Stimulated activated effector memory CD8-positive, alpha-beta T cell treated with anti-CD3 and anti-CD28 coated beads, Interleukin-12 subunit alpha, Interleukin-12 subunit beta, amount 100 ng/mL, for 72 hours (primary cell): ENCODE results near the gene C6orf120.
"Not testable (repeated sequence)": the region's sequence is repeated elsewhere in the genome, so short reads cannot be mapped to it uniquely, and the experiment has no call there.

Experiments
- ATAC-seq: fragments of 150-1000 bp; cut with Tn5 transposase; 2 replicates; pipeline ENCODE4 v1.10.0; 2021
- DNase-seq, 2 donors: peaks; one replicate each; pipeline ENCODE4 v3.0.0; 2021 to 2022; ENCODE audit warnings: low spot score in 2 of 2
- H3K27ac Mint-ChIP-seq: one replicate; pipeline ENCODE4 v1.8.0; 2022; ENCODE audit warnings: mild to moderate bottlenecking, mixed read lengths
- H3K36me3 Mint-ChIP-seq: one replicate; pipeline ENCODE4 v1.8.0; 2022; ENCODE audit warnings: mild to moderate bottlenecking, mixed read lengths
- H3K4me1 Mint-ChIP-seq: one replicate; pipeline ENCODE4 v1.8.0; 2022; ENCODE audit warnings: mixed read lengths
- H3K4me3 Mint-ChIP-seq: one replicate; pipeline ENCODE4 v1.8.0; 2022; ENCODE audit warnings: mild to moderate bottlenecking, mixed read lengths
- H3K9me3 Mint-ChIP-seq: one replicate; pipeline ENCODE4 v1.8.0; 2022; ENCODE audit warnings: mixed read lengths

C6orf120 gene

GRCh38 chr6:169668203-169668847, 33.6 kb upstream of the C6orf120 start:
- DNase-seq (peak in 1 of 2 donors; percentile 41), ATAC-seq (no peak)
- H3K9me3 Mint-ChIP-seq = no peaks in the 10 kb centered on the region
- H3K36me3 Mint-ChIP-seq = peaks cover 14% of the 10 kb centered on the region
- no peak overlapping the region for H3K4me3 Mint-ChIP-seq
- no peaks in the 10 kb centered on the region for H3K4me1 Mint-ChIP-seq
- no peak overlapping the region for H3K27ac Mint-ChIP-seq

GRCh38 chr6:169669147-169669546, 32.8 kb upstream of the C6orf120 start:
- ATAC-seq (no peak), DNase-seq (peak in 1 of 2 donors; percentile 34)
- no peak overlapping the region for H3K4me3 Mint-ChIP-seq
- peaks cover 10% of the 10 kb centered on the region for H3K36me3 Mint-ChIP-seq
- H3K9me3 Mint-ChIP-seq = no peaks in the 10 kb centered on the region
- H3K27ac Mint-ChIP-seq = peak overlapping the region; percentile 67
- no peaks in the 10 kb centered on the region for H3K4me1 Mint-ChIP-seq

DNA sequence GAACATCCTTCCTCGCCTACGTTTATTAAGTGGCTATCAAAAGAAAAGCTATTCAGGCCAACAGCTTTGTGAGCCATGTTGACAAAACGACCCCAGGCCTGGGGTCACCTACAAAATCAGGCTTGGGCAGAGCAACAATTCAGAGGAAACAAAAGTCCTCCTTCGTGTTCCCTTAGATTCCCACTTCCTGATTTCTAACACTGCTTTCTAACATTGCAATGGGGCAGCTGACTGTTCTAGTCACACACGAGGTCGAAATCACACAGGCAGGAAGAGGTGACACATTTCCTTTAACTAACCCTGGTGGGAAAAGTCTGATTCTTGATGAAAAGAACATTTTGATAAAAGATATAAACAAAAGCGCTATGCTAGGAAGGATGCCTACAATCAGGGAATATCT, 32.0 kb upstream of the C6orf120 start:
- Mint-ChIP-seq H3K4me1 (no peaks in the 10 kb centered on the region), H3K4me3 (no peak overlapping the region), H3K36me3 (peaks cover 7% of the 10 kb centered on the region), H3K9me3 (no peaks in the 10 kb centered on the region), H3K27ac (peak overlapping the region; percentile 67)
- ATAC-seq = no peak
- peak in 1 of 2 donors; percentile 13 for DNase-seq

- H3K9me3 Mint-ChIP-seq = no peaks in the 10 kb centered on the region
- no peak overlapping the region for H3K4me3 Mint-ChIP-seq
- H3K4me1 Mint-ChIP-seq = no peaks in the 10 kb centered on the region
- ATAC-seq (no peak), DNase-seq (peak in 1 of 2 donors; percentile 23)
- H3K36me3 Mint-ChIP-seq = peaks cover 7% of the 10 kb centered on the region
- H3K27ac Mint-ChIP-seq = no peak overlapping the region
These were observed 30.4 kb upstream of the C6orf120 start for GRCh38 chr6:169671563-169671962.

DNA sequence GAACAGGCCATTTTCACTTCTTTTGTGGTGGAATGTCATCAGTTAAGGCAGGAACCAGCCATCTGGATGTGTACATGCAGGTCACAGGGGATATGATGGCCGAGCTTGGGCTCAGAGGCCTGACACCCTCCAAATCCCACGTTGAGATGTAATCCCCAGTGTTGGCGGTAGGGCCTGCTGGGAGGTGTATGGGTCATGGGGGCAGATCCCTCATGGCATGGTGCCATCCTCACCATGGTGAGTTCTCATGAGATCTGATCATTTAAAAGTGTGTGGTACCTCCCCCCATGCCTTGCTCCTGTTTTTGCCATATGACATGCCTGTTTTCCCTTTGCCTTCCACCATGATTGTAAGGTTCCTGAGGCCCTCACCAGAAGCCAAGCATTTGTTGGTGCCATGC, 26.9 kb upstream of the C6orf120 start:
- H3K36me3 Mint-ChIP-seq = no peaks in the 10 kb centered on the region
- no peaks in the 10 kb centered on the region for H3K9me3 Mint-ChIP-seq

DNA sequence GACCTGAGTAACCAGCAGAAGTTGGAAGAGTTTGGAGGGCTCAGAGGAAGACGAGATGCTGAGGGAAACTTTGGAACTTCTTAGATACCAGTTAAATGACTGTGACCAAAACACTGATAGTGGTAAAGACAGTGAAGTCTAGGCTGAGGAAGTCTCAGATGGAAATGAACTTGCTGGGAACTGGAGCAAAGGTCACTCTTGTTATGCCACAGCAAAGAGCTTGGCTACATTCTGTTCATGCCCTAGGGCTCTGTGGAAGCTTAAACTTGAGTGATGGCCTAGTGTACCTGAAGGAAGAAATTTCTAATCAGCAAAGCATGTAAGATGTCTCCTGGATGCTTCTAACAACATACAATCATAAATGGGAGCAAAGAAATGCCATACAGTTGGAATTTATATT, 24.8 kb upstream of the C6orf120 start:
- no peaks in the 10 kb centered on the region for H3K4me1 Mint-ChIP-seq

More for the DNA sequence above, 26.9 kb upstream of the C6orf120 start:
- DNase-seq = peak in 1 of 2 donors; percentile 10
- ATAC-seq = no peak
- no peak overlapping the region for H3K4me3 Mint-ChIP-seq
- no peak overlapping the region for H3K27ac Mint-ChIP-seq
- H3K4me1 Mint-ChIP-seq = no peaks in the 10 kb centered on the region

GRCh38 chr6:169678342-169678741, 23.6 kb upstream of the C6orf120 start:
- Mint-ChIP-seq H3K27ac (no peak overlapping the region), H3K36me3 (no peaks in the 10 kb centered on the region), H3K9me3 (no peaks in the 10 kb centered on the region), H3K4me1 (no peaks in the 10 kb centered on the region), H3K4me3 (no peak overlapping the region)
- no peak for ATAC-seq
- DNase-seq = no peak

More for the DNA sequence above, 24.8 kb upstream of the C6orf120 start:
- H3K4me3 Mint-ChIP-seq = no peak overlapping the region
- ATAC-seq (no peak), DNase-seq (peak in 1 of 2 donors; percentile 23)
- H3K27ac Mint-ChIP-seq = no peak overlapping the region
- H3K9me3 Mint-ChIP-seq = no peaks in the 10 kb centered on the region
- H3K36me3 Mint-ChIP-seq = no peaks in the 10 kb centered on the region

GRCh38 chr6:169684056-169684455, 17.9 kb upstream of the C6orf120 start:
- H3K27ac Mint-ChIP-seq = no peak overlapping the region
- H3K36me3 Mint-ChIP-seq = peaks cover 14% of the 10 kb centered on the region
- no peak overlapping the region for H3K4me3 Mint-ChIP-seq
- H3K9me3 Mint-ChIP-seq = peaks cover 12% of the 10 kb centered on the region
- DNase-seq (no peak), ATAC-seq (no peak)
- no peaks in the 10 kb centered on the region for H3K4me1 Mint-ChIP-seq

DNA sequence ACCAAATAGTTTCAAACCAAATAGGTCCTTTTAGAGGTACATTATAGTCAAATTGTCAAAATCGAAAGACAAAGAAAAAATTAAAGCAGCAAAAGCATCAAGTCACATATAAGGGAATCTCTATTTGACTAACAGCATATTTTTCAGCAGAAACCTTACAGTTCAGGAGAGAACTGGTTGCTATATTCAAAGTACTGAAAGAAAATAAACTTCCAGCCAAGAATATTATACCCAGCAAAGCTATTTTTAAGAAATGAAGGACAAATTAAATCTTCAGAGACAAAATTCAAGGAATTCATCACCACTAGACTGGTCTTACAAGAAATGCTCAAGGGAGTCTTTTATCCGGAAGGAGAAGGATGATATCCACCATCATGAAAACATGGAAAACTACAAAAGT, 16.1 kb upstream of the C6orf120 start:
- no peak for ATAC-seq

GRCh38 chr6:169689287-169689686, 12.6 kb upstream of the C6orf120 start:
- Mint-ChIP-seq H3K4me3 (no peak overlapping the region), H3K4me1 (no peaks in the 10 kb centered on the region), H3K36me3 (peaks cover 14% of the 10 kb centered on the region), H3K27ac (no peak overlapping the region), H3K9me3 (peaks cover 16% of the 10 kb centered on the region)
- DNase-seq (no peak), ATAC-seq (no peak)

More for the DNA sequence above, 16.1 kb upstream of the C6orf120 start:
- Mint-ChIP-seq H3K9me3 (peaks cover 12% of the 10 kb centered on the region), H3K27ac (no peak overlapping the region), H3K36me3 (peaks cover 14% of the 10 kb centered on the region), H3K4me1 (no peaks in the 10 kb centered on the region), H3K4me3 (no peak overlapping the region)
- DNase-seq = no peak

DNA sequence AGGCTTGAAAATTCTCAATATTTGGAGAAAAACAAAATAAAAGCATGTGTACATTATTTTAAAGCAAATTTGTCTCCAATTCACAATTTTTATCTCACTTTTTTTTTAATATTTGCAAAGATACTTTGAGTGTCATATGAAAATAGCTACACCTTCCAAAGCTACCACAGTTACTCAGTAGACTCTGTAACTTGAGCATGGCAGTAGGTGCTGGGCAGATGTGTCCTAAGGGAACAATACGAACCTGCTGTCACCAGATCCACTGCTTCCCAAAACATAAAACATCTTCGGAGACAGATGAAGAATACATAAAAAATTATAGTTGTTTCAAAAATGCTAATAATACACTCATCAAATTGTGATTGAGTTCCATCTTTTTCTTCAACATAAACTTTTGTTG, 10.7 kb upstream of the C6orf120 start:
- no peak overlapping the region for H3K4me3 Mint-ChIP-seq

GRCh38 chr6:169692516-169692915, 9.4 kb upstream of the C6orf120 start:
- Mint-ChIP-seq H3K27ac (no peak overlapping the region), H3K4me1 (peaks cover 1% of the 10 kb centered on the region), H3K4me3 (no peak overlapping the region), H3K9me3 (peaks cover 4% of the 10 kb centered on the region), H3K36me3 (peaks cover 9% of the 10 kb centered on the region)
- no peak for ATAC-seq
- no peak for DNase-seq

More for the DNA sequence above, 10.7 kb upstream of the C6orf120 start:
- Mint-ChIP-seq H3K4me1 (no peaks in the 10 kb centered on the region), H3K27ac (no peak overlapping the region), H3K36me3 (peaks cover 14% of the 10 kb centered on the region), H3K9me3 (peaks cover 5% of the 10 kb centered on the region)
- no peak for DNase-seq
- no peak for ATAC-seq

DNA sequence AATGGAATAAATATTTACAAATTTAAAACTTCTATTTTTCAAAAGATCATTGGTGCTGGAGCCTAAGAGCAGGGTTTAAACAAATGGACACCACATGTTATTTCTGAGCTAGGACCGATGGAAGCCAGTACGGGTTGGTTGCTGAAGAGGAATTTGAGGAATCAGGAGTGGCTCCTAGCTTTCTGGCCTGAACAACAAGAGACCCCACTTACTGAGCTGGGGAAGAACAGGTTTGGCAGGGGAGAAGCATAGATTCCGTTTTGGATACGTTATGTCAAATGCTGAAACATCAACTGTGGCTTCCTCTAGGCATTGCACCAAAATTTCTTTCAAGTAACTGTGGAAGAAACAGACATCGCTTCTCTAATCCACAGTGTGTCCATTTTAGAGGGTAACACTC, 6.8 kb upstream of the C6orf120 start:
- no peak overlapping the region for H3K27ac Mint-ChIP-seq
- peaks cover 19% of the 10 kb centered on the region for H3K4me1 Mint-ChIP-seq
- ATAC-seq (no peak), DNase-seq (no peak)
- H3K4me3 Mint-ChIP-seq = no peak overlapping the region
- peaks cover 4% of the 10 kb centered on the region for H3K9me3 Mint-ChIP-seq
- peaks cover 5% of the 10 kb centered on the region for H3K36me3 Mint-ChIP-seq

GRCh38 chr6:169697115-169697514, 4.8 kb upstream of the C6orf120 start:
- H3K9me3 Mint-ChIP-seq, DNase-seq, ATAC-seq, H3K4me3 Mint-ChIP-seq, H3K36me3 Mint-ChIP-seq, H3K27ac Mint-ChIP-seq: not testable (repeated sequence)
- peaks cover 19% of the 10 kb centered on the region for H3K4me1 Mint-ChIP-seq

DNA sequence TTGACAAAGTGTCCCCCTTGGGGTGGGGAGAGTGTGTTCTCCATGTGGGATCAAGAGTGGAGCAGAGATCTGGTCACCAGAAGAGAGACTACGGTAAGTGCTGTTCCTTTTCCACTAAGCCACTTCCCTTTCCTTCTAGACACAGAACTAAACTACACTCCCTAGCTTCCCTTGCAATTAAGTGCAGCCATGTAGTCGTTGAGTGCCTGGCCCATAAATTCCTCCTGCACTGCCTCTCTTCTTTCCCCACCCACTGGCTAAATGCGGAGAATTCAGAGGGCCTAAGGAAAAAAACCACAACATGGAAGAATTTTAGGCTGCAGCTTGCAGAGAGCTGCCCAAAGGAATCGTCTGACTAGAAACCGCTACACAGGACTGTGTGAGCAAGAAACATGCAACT, 1.6 kb upstream of the C6orf120 start:
- Mint-ChIP-seq H3K4me3 (peak overlapping the region; percentile 84), H3K4me1 (peaks cover 19% of the 10 kb centered on the region), H3K27ac (no peak overlapping the region)

DNA sequence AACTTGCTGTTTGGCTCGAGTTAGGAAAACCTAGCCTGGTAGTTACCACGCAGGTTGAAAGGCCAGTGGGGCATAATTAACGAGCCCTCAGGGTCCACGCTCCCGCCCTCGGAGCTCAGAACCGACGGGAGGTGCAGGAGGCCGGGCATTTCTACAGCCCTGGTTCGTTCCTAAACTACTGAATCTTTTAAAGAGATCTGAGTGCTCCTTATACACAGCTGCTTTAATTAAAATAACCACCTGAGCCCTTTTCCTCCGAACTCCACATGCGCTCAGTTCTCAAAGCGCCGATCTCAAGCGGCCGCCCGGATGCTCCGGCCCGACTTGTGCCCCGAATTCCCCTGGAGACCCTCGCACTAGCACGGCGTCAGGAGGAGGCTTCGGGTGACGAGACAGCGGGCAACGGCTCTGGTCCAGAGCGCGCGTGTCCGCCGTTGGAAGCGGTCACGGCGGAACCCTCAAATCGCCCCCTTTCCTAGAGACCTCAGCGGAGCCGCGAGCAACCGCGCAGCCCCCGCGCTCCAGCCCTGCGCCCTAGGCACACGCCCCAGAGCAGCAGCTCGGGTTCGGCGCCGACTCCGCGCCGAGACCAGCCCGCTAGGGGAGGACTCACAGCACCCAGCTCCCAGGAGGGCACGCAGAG, 494 bp upstream of the C6orf120 start:
- peak overlapping the region; percentile 84 for H3K4me3 Mint-ChIP-seq
- H3K9me3 Mint-ChIP-seq = no peaks in the 10 kb centered on the region
- ATAC-seq (no peak), DNase-seq (no peak)
- H3K4me1 Mint-ChIP-seq = peaks cover 23% of the 10 kb centered on the region
- H3K27ac Mint-ChIP-seq = peak overlapping the region; percentile 91
- peaks cover 45% of the 10 kb centered on the region for H3K36me3 Mint-ChIP-seq

More for the DNA sequence above, 1.6 kb upstream of the C6orf120 start:
- DNase-seq = no peak
- no peaks in the 10 kb centered on the region for H3K9me3 Mint-ChIP-seq
- no peak for ATAC-seq
- H3K36me3 Mint-ChIP-seq = peaks cover 34% of the 10 kb centered on the region
